SU-DHL-6 (cell line): ENCODE measurements around the gene ZCCHC3.
"Not testable (repeated sequence)": the region's sequence is repeated elsewhere in the genome, so short reads cannot be mapped to it uniquely, and the experiment has no call there.

Experiments
- H2AFZ ChIP-seq: fragments of 200-600 bp; sonication (generic); 2 replicates; pipeline ENCODE4 v1.6.1; 2014; ENCODE audit warnings: low read depth, mild to moderate bottlenecking, moderate library complexity, mixed read lengths, antibody characterized with exemption, low read length; ENCODE audit not compliant: severe bottlenecking
- H3F3A ChIP-seq: fragments of 200-600 bp; shearing (Covaris generic); 2 replicates; pipeline ENCODE4 v1.6.0; 2016; ENCODE audit warnings: antibody characterized with exemption, mild to moderate bottlenecking; ENCODE audit not compliant: insufficient read depth
- H3K27ac ChIP-seq: fragments of 200-600 bp; sonication (generic); 2 replicates; pipeline ENCODE4 v1.5.1; 2016; ENCODE audit warnings: low read depth, mild to moderate bottlenecking, low read length, moderate library complexity, mixed read lengths
- H3K27me3 ChIP-seq: fragments of 200-600 bp; sonication (generic), shearing (Covaris generic); 2 replicates; pipeline ENCODE4 v1.6.0; 2014; ENCODE audit warnings: mild to moderate bottlenecking, low read length
- H3K36me3 ChIP-seq: fragments of 200-600 bp; sonication (generic); 2 replicates; pipeline ENCODE4 v1.6.1; 2014; ENCODE audit warnings: mild to moderate bottlenecking, low read length, mixed read lengths
- H3K4me2 ChIP-seq: fragments of 300-600, 200-600 bp; shearing (Covaris generic), sonication (generic); 2 replicates; pipeline ENCODE4 v1.6.0; 2014; ENCODE audit warnings: low read length, low read depth, mild to moderate bottlenecking; ENCODE audit not compliant: poor library complexity, severe bottlenecking
- H3K4me3 ChIP-seq: fragments of 200-600 bp; sonication (generic); 2 replicates; pipeline ENCODE4 v1.5.1; 2014; ENCODE audit warnings: antibody characterized with exemption, low read length, mild to moderate bottlenecking, mixed read lengths; ENCODE audit not compliant: insufficient read depth, poor library complexity, severe bottlenecking
- H3K79me2 ChIP-seq: fragments of 200-600 bp; sonication (generic); 2 replicates; pipeline ENCODE4 v1.6.1; 2014; ENCODE audit warnings: mild to moderate bottlenecking, low read length, moderate library complexity; ENCODE audit not compliant: insufficient read depth
- H3K9ac ChIP-seq: fragments of 200-600 bp; sonication (generic); 2 replicates; pipeline ENCODE4 v1.7.0; 2014; ENCODE audit warnings: mild to moderate bottlenecking, low read length
- H3K9me2 ChIP-seq: fragments of 200-600 bp; sonication (generic); replicated peaks from 2 replicates; pipeline ENCODE4 v1.6.1; 2014; ENCODE audit warnings: low read length; ENCODE audit not compliant: insufficient read depth
- H3K9me3 ChIP-seq: fragments of 200-600 bp; sonication (generic); 2 replicates; pipeline ENCODE4 v1.6.1; 2014; ENCODE audit warnings: low read length, mixed read lengths; ENCODE audit not compliant: insufficient read depth
- H4K20me1 ChIP-seq: fragments of 200-600 bp; sonication (generic); 2 replicates; pipeline ENCODE4 v1.6.1; 2014; ENCODE audit warnings: low read depth, mild to moderate bottlenecking, antibody characterized with exemption, low read length, moderate library complexity, mixed read lengths
- CTCF ChIP-seq: fragments of 200-600 bp; sonication (generic); IDR thresholded peaks from one replicate; pipeline ENCODE4 v1.5.1; 2017; ENCODE audit warnings: antibody characterized with exemption, mild to moderate bottlenecking, low read length, moderate library complexity; ENCODE audit not compliant: insufficient read depth, poor library complexity, severe bottlenecking
- EZH2phosphoT487 ChIP-seq: fragments of 200-600 bp; sonication (generic), shearing (Covaris generic); conservative IDR thresholded peaks from 2 replicates; pipeline ENCODE4 v1.6.1; 2018; ENCODE audit warnings: mild to moderate bottlenecking, antibody characterized with exemption, low read length, moderate library complexity, mixed read lengths

Gene ZCCHC3

GRCh38 chr20:297098-297924, at the start of gene ZCCHC3:
ZCCHC3 (plus strand) TSS chr20:297570; CDS start chr20:297587, 17 bp downstream.
- TF ChIP-seq CTCF (no peak), EZH2phosphoT487 (no peak)
- Histone ChIP-seq H3K79me2 (peaks cover 17% of the 10 kb centered on the region; the same call in 1 of the 2 replicates), H3K9me3 (no peaks in the 10 kb centered on the region), H3K4me3 (peak within 1 kb of the TSS; percentile 73), H3K27ac (peak within 1 kb of the TSS; percentile 77), H3F3A (peaks cover 27% of the 10 kb centered on the region; the same call in 1 of the 2 replicates), H3K9ac (peak within 1 kb of the TSS; percentile 90), H3K36me3 (no peaks in the 10 kb centered on the region), H2AFZ (peak within 1 kb of the TSS; percentile 82), H3K9me2 (no peaks in the 10 kb centered on the region), H3K27me3 (no peaks in the 10 kb centered on the region), H3K4me2 (peak within 1 kb of the TSS; percentile 92), H4K20me1 (no peaks in the 10 kb centered on the region; the same call in 1 of the 2 replicates)

- H3K9ac ChIP-seq = no peak overlapping the region
- H3K79me2 ChIP-seq = no peaks in the 10 kb centered on the region
- no peaks in the 10 kb centered on the region for H3F3A ChIP-seq
- no peak overlapping the region for H3K4me2 ChIP-seq
- no peak overlapping the region for H2AFZ ChIP-seq
- no peaks in the 10 kb centered on the region for H4K20me1 ChIP-seq
- TF ChIP-seq EZH2phosphoT487 (no peak), CTCF (no peak)
- no peak overlapping the region for H3K4me3 ChIP-seq
- no peaks in the 10 kb centered on the region for H3K36me3 ChIP-seq
- no peak overlapping the region for H3K27ac ChIP-seq
- no peaks in the 10 kb centered on the region for H3K9me2 ChIP-seq
- H3K9me3 ChIP-seq = no peaks in the 10 kb centered on the region
- H3K27me3 ChIP-seq = no peaks in the 10 kb centered on the region
These were observed 46.0 kb upstream of the ZCCHC3 start for GRCh38 chr20:251354-251753.

- no peaks in the 10 kb centered on the region for H3K27me3 ChIP-seq
- TF ChIP-seq EZH2phosphoT487 (no peak), CTCF (no peak)
These were observed 44.6 kb upstream of the ZCCHC3 start for GRCh38 chr20:252801-253200.

GRCh38 chr20:253447-253846, 43.9 kb upstream of the ZCCHC3 start:
- H3K27ac ChIP-seq, H4K20me1 ChIP-seq, H3K27me3 ChIP-seq, H2AFZ ChIP-seq, H3K9me2 ChIP-seq, H3K9ac ChIP-seq, H3F3A ChIP-seq, H3K4me2 ChIP-seq, H3K9me3 ChIP-seq, H3K36me3 ChIP-seq, H3K4me3 ChIP-seq, H3K79me2 ChIP-seq: not testable (repeated sequence)

More at GRCh38 chr20:252801-253200, 44.6 kb upstream of the ZCCHC3 start:
- Histone ChIP-seq H3K9me2 (no peaks in the 10 kb centered on the region), H3K36me3 (no peaks in the 10 kb centered on the region), H2AFZ (no peak overlapping the region), H3K27ac (no peak overlapping the region), H3K79me2 (no peaks in the 10 kb centered on the region), H3K9me3 (no peaks in the 10 kb centered on the region), H3K4me2 (no peak overlapping the region), H3K4me3 (no peak overlapping the region), H3F3A (no peaks in the 10 kb centered on the region), H3K9ac (no peak overlapping the region), H4K20me1 (no peaks in the 10 kb centered on the region)
